GM18858 (cell line): ENCODE measurements around the gene CABP1.

Source experiments
- ATAC-seq: cut with Tn5 transposase; IDR thresholded peaks from one replicate; pipeline ENCODE4 v1.9.1; 2021; ENCODE audit not compliant: unreplicated experiment

Gene CABP1

DNA sequence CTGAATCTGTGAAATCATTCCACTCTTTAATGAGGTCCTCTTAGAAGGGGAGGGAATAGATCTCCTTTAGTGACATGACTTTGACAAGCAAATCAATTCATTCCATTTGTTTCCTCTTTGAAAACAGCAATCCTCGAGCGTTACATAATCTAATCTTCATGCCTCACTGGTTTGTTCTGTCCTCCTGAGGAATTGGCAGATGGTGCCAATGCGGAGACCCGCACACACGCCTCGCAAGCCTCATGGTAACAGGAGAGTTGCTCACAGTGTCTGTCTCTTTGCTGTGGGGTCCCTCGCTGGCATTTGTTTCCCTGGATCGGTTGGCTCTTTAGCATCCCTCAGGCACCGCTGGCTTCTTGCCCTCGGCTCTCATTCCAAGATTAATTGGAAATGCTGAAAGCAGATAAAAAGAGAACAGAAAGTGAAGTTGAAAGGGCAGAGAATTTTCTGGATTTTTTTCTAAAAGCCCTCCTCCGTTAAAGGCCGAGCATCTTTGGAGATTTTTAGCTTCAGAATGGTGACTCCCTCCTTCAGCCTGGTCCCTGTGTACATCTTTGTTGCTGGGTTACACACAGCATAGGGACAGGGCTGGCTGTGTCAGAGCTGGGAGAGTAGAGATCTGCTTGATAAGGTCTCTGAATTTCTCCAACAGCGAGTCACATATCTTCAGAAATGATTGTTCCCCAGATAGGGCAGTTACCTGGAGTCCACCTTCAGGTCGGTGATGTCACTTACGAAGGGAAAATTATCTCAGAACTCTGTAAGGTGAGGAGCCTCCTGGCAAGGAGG is 10.1 kb upstream of the CABP1 start:
- no peak for ATAC-seq

DNA sequence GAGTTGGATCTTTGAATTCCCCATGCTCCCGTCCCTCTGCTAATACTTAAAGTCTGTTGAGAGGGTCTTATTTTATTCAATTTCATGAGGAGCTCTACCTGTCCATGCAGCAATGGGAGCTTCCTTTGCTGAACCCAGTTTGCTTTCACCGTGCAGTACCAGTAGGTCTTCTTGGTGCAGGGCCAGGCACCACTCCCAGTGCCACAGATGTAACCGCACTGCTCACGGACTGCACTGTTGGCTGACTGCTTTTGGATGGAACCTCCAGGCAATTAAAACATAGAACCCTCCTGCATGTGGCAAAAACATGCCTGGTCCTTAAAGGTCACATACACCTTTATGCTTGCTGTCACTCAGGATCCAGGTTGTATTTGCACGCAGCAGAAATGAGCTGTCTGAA is 9.3 kb upstream of the CABP1 start:
- ATAC-seq = no peak

DNA sequence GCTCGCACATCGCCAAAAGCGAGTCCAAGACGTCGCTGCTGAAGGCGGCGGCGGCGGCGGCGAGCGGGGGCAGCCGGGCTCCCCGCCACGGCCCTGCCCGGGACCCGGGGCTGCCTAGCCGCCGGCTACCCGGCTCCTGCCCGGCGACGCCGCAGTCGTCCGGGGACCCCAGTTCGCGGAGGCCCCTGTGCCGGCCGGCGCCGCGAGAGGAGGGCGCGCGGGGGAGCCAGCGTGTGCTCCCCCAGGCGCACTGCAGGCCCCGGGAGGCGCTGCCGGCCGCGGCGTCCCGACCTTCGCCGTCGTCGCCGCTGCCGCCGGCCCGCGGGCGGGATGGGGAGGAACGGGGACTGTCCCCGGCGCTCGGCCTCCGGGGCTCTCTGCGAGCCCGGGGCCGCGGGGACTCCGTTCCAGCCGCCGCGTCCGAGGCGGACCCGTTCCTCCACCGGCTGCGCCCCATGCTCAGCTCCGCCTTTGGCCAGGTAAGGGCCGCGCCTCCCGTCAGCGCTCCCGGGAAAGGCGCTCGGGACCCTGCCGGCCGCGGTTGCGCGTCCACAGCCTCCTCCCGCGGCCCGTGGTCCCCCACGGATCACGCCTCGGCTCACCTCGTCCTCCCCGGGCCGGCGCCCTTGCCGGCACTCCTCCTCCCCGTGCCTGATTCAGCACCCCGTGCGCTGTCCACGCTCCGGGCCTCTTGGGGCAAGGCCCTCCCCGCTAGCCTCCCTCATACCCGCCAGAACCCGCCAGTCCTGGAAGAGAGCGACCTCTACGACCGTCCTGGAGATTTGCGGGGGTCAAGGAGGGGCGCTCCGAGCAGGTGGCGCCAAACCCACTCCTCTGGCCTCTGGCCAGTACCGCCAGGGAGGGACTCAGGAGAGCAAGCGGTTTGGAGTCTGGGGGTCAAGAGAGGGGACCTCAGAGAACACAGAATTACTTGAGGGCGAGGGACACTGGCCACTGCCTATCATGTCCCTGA is 721 bp downstream of the CABP1 start:
- ATAC-seq = peak; percentile 15

DNA sequence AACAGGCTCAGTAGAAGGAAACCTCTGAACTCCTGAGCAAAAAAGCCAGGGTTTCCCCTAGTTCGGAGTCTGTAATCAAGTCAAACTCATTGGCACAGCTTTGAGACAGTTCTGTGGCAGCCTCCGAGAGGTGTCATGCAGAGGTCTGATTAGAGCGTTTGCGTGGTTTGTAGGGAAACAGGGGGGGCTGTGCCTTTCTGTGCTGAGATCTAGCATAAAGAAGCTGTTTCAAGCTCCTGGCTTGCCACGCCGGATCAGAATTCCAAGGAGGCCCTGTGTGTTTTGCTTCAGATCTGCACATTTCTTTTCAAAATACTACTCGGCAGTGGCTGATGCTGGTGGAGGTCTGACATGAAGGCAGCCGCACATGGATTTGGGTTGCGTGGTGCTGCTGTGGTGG is 1.7 kb downstream of the CABP1 start:
- no peak for ATAC-seq

DNA sequence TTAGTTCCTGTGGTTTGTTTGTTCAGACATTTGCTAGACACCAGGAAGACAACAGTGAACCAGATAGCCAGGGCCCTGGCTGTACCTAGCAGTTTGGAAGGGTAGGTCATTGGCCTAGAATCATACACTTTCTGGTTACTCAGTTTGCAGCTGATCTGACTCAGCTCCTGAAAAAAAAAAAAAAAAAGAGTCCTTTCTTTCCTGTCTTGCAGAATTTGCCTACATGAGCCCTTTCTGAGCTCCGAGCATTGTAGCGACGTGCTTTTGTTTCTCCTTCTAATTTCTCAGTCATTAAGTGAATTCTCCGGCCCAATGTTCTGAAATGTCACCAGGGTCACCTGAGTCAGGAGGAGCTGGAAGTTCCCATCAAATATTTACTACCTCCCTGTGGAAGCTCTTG is 2.4 kb downstream of the CABP1 start:
- no peak for ATAC-seq

DNA sequence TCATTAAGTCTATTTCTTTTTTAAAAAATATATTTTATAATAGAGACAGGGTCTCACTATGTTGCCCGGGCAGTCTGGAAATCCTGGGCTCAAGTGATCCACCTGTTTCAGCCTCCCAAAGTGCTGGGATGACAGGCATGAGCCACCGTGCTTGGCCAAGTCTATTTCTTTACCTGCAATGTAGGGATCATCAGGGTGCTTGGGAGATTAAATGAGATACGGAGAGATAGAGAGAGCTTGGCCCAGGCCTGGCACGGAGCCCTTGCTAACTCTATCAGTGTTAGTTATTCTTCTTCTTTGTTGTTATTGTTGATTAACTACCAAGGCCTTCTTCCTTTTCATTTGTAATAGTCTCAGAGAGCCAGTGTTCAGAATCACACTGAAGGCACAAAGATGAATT is 3.1 kb downstream of the CABP1 start:
- no peak for ATAC-seq

DNA sequence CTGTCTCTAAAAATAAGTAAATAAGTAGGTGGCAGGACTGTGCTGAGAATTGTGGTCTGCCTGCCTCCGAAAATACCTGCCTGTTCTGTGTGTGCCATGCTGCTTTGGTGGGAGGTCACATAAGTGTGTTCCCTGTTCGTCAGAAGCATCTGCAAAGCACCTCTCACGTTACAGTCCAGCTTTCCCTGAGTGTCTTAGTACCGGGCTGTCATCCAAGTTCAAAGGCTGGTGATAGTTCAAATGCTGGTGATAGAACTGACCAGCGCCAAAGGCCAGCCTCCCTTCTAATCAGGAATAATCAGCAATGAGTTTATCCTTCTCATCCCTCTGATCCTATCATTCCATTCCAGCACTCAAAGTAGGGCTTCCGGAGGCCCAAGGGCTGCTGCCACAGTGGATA is 5.6 kb downstream of the CABP1 start:
- no peak for ATAC-seq

DNA sequence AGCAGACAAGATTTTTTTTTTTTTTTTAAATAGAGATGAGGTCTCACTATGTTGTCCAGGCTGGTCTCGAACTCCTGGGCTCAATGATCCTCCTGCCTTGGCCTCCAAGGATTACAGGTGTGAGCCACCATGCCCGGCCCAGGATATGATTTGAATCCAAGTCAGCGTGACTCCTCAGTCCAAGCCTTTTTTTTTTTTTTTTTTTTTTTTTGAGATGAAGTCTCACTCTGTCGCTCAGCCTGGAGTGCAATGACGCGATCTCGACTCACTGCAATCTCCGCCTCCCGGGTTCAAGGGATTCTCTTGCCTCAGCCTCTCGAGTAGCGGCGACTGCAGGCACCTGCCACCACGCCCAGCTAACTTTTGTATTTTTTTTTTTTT is 6.9 kb downstream of the CABP1 start:
- ATAC-seq = no peak

- ATAC-seq = no peak
Observed at GRCh38 chr12:120649442-120650232, 9.2 kb downstream of the CABP1 start.

DNA sequence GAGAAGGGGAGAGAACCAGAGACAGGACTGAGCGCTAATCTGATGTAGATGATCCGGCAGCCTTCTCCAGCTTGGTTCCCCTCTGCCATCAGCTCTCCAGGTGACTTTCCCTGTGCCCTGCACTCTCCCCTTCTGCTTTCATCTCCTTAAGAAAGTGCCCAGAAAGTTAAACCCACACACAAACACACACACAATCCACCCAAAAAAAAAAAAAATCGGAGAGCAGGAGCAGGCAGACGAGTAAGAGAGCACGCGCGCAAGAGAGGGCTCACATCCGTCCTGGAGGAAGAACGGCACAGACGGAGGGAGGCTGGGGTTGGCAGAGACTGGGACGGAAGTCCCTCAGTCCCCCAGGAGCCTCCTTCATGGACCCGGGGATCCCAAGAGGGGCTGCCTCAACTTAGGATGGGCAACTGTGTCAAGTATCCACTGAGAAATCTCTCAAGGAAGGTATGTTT is 9.8 kb downstream of the CABP1 start:
- no peak for ATAC-seq

DNA sequence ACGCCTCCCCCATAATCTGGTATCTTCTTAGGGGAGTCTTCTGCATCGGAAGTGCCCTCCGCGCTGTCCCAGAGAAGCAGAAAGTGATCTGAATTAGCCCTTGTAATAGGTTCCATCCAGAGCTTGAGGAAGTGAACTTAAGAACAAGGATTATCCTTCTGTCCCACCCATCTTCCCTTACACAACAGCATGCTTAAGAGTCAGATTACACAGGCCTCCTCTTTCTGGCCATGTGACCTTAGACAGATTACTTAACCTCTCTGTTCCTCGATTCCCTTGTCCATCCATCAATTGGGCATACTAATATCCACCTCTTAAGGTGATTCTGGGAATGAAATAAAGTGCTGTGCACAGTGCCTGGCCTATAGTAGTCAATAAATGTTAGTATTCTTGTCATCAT is 11.4 kb downstream of the CABP1 start:
- no peak for ATAC-seq

GRCh38 chr12:120652656-120653435 is 12.4 kb downstream of the CABP1 start:
- no peak for ATAC-seq

DNA sequence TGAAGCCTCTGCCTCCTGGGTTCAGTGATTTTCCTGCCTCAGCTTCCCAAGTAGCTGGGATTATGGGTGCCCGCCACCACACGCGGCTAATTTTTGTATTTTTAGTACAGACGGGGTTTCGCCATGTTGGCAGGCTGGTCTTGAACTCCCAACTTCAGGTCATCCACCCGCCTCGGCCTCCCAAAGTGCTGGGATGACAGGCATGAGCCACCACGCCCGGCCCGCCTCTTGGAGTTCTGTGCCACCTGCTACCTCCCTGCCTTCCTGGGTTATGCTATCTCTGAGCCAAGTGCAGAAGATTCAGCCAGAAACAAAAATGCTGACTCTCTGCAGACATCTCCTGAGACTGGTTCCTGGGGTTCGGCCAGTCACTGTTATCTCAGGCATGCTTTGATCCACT is 13.2 kb downstream of the CABP1 start:
- no peak for ATAC-seq

DNA sequence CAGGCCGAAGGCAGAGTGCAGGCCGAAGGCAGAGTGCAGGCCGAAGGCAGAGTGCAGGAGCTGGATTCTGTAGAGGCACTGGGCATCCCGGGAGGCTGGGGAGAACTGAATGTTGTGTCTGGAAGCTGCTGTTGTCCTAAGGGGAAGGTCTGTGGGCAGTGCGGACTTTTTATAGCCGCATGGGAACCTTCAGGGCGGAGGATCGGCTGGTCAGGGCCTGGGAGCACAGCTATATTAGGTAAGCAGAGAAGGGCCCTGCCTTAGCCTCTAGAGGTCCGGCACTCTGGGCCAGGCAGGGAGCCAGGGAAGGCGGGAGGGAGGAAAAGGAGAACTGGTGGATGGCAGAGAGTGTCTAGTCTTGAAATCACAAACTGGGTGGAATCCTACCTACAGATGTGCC is 14.2 kb downstream of the CABP1 start:
- no peak for ATAC-seq

GRCh38 chr12:120656008-120656407 is 15.6 kb downstream of the CABP1 start:
- no peak for ATAC-seq

DNA sequence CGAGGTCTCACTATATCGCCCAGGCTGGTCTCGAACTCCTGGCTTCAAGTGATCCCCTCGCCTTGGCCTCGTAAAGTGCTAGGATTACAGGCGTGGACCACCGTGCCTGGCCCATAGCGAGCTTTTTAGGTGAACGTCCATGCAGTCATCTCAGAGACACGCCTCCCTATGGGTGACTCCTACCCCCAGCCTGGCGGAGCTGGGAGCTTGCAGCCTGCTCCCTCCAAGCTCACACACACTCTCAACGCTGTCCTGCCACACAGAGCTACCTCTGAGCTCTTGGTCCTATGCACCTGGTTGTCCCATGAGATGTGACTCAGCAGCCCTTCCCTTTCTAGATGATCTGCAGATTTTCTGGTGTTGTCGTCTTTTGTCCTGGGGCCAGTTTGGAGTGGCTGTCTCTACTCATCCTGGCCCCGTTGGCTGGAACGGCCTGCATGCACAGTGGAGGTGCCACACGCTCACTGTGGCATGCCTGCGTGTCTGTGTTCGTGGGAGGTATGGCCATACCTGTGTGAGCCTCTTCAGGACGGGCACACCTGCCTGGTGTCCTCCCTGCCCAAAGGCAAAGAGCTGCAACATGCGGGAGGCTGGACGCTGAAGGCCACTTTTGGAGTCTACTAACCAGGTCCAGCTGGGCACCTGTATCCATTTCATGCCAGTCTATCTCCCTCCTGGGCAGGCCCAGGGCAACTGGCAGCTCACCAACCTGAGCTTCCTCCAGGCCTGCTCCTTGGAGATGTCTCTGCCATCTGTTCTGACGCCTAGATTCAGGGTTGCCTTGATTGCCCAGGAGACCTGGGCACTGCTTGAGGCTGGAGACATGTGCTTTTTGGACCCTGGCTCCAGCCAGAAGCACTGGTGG is 18.1 kb downstream of the CABP1 start:
- ATAC-seq = no peak

DNA sequence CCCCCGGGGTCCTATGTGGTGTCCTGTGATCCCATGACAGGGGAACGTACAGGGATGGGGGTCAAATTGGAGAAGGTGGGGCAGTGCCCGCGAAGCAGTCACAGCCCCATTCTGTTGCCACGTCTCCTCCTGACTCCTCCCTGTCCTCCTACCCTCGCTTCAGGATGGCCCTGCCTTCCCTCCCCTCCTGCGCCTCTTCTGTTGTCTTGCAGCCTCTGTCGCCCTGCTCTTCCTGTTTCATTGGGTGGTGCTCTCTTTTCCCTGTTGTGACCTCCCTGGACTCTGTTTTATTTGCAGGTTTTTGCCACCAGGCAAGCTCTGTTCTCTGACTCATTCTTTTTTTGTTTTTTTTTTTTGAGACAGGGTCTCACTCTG is 18.7 kb downstream of the CABP1 start:
- no peak for ATAC-seq

- ATAC-seq = no peak
Observed at GRCh38 chr12:120661432-120661831, 21.0 kb downstream of the CABP1 start.

DNA sequence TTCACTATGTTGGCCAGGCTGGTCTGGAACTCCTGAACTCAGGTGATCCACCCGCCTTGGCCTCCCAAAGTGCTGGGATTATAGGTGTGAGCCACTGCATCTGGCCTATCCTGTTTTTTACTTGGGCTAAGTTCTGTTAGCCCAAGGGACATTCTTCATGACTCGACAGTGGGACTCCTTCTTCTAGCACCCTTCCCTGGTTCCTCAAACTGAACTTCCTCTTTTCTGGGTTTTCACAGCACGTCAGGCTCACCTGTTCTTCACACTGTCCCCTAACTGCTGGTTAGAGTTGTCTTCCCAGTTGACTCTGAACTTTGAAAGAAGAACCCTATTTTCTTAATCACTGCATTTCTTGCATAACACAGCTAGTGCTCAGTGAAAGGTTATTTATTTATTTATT is 22.5 kb downstream of the CABP1 start:
- peak; percentile 69 for ATAC-seq

DNA sequence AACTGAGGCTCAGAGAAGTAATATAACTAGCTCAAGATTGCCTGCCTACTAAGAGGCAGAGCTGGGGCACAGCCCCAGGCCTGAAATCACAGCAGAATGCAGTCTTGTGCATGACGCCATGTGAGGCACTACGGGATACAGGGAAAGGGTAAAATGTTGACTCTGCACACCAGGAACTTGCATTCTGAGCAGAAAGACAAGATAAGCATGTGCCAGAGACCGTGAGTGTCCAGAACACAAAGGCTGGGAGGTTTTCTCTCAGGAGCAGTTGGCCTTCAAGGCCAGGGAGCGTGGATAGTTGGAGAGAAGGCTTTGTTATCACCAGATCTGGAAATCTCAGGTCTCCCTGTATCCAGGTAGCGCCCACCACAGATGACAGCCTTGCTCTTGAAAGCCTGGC is 23.3 kb downstream of the CABP1 start:
- ATAC-seq = no peak
